HCT116 (cell line): ENCODE results near the gene KAZN.

Source experiments
- CEBPB ChIP-seq: IDR thresholded peaks from 2 replicates; pipeline ENCODE4 v1.6.1; 2012; ENCODE audit warnings: low read depth
- CTCF ChIP-seq, 3 experiments: fragments of 200-600 bp in 1 of 3; sonication (generic) in 1 of 3; IDR thresholded peaks in 2 of 3; conservative IDR thresholded peaks in 1 of 3; 2 replicates each; pipeline ENCODE4 v1.5.1; 2012 to 2017; ENCODE audit warnings: low read depth in 2 of 3, low read length in 2 of 3, antibody characterized with exemption in 1 of 3, borderline replicate concordance in 1 of 3, control low read depth in 1 of 3, mild to moderate bottlenecking in 1 of 3, mixed read lengths in 1 of 3, mixed run types in 1 of 3, moderate library complexity in 1 of 3; ENCODE audit not compliant: insufficient read depth in 1 of 3
- EZH2phosphoT487 ChIP-seq: fragments of 200-600 bp; IDR thresholded peaks from 2 replicates; pipeline ENCODE4 v1.6.1; 2018; ENCODE audit warnings: antibody characterized with exemption, borderline replicate concordance
- MAX ChIP-seq: IDR thresholded peaks from 2 replicates; pipeline ENCODE4 v1.6.1; 2012
- POLR2A ChIP-seq: IDR thresholded peaks from 2 replicates; pipeline ENCODE4 v1.7.0; 2011; ENCODE audit warnings: borderline replicate concordance; ENCODE audit not compliant: insufficient read depth, insufficient read length; ENCODE audit errors: extremely low read depth
- POLR2AphosphoS5 ChIP-seq: IDR thresholded peaks from 2 replicates; pipeline ENCODE4 v1.6.1; 2011; ENCODE audit warnings: mild to moderate bottlenecking, low read depth, low read length, moderate library complexity
- YY1 ChIP-seq: IDR thresholded peaks from 2 replicates; pipeline ENCODE4 v1.6.1; 2011; ENCODE audit warnings: low read length, low read depth, moderate library complexity, mild to moderate bottlenecking; ENCODE audit not compliant: insufficient replicate concordance; ENCODE audit errors: extremely low read depth
- ZNF274 ChIP-seq: fragments of 200-500 bp; sonication (Bioruptor generic); IDR thresholded peaks from 2 replicates; pipeline ENCODE4 v1.6.1; 2014; ENCODE audit warnings: mild to moderate bottlenecking, low read depth, low read length, inconsistent platforms
- TF ChIP-seq, protein P1 (sequence below): IDR thresholded peaks from 2 replicates; pipeline ENCODE4 v1.6.1; 2012; ENCODE audit warnings: low read depth

DNA sequence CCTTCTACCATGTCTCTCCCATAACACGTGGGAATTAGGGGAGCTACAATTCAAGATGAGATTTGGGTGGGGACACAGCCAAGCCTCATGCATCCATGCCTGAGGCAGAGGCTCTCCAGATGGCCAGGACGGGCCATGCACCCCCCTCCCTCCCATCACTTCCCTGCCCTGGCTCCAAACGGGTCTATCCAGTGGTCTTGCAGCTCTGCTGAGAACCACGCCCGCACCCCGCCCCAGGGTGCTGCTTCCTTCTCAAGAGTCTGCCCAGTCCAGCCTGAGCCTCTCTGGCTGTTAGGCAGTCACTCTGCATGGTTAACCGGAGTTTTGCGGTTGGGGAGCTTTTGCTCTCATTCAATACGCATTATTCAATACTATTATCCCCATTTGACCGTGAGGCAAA, 423.6 kb downstream of the KAZN start:
- TF ChIP-seq POLR2A = no peak
- TF ChIP-seq MAX = no peak
- no peak for TF ChIP-seq EZH2phosphoT487
- no peak for TF ChIP-seq CTCF (IDR thresholded peaks at IDR 0.05 in 2 of 3, conservative IDR thresholded peaks at IDR 0.05 in 1 of 3; ENCODE audit: borderline replicate concordance in 1 of 3, insufficient read depth in 1 of 3, low read depth in 2 of 3, low read length in 2 of 3)
- TF ChIP-seq, protein P1, sequence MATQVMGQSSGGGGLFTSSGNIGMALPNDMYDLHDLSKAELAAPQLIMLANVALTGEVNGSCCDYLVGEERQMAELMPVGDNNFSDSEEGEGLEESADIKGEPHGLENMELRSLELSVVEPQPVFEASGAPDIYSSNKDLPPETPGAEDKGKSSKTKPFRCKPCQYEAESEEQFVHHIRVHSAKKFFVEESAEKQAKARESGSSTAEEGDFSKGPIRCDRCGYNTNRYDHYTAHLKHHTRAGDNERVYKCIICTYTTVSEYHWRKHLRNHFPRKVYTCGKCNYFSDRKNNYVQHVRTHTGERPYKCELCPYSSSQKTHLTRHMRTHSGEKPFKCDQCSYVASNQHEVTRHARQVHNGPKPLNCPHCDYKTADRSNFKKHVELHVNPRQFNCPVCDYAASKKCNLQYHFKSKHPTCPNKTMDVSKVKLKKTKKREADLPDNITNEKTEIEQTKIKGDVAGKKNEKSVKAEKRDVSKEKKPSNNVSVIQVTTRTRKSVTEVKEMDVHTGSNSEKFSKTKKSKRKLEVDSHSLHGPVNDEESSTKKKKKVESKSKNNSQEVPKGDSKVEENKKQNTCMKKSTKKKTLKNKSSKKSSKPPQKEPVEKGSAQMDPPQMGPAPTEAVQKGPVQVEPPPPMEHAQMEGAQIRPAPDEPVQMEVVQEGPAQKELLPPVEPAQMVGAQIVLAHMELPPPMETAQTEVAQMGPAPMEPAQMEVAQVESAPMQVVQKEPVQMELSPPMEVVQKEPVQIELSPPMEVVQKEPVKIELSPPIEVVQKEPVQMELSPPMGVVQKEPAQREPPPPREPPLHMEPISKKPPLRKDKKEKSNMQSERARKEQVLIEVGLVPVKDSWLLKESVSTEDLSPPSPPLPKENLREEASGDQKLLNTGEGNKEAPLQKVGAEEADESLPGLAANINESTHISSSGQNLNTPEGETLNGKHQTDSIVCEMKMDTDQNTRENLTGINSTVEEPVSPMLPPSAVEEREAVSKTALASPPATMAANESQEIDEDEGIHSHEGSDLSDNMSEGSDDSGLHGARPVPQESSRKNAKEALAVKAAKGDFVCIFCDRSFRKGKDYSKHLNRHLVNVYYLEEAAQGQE = no peak
- TF ChIP-seq ZNF274 = no peak
- TF ChIP-seq POLR2AphosphoS5 = no peak
- TF ChIP-seq YY1 = no peak
- TF ChIP-seq CEBPB = no peak
